Fibroblast of skin of left biceps (primary cell): Measurements from ENCODE around the gene OR2AE1.
A peak's percentile ranks its signal among the peaks of the same experiment; 100 is the strongest.
"Not testable (repeated sequence)": the region's sequence is repeated elsewhere in the genome, so short reads cannot be mapped to it uniquely, and the experiment has no call there.

Source experiments
- DNase-seq, 2 experiments: peaks; one replicate each; pipeline ENCODE4 v3.0.0-alpha.2; 2013; ENCODE audit warnings: low read depth in 2 of 2

The OR2AE1 gene

GRCh38 chr7:99876933-99877332 lies at the start of gene OR2AE1:
OR2AE1 (minus strand) TSS chr7:99877033; CDS start chr7:99877033, 0 bp downstream.
- DNase-seq: no peak

GRCh38 chr7:99926321-99926720 lies 49.5 kb upstream of the OR2AE1 start:
- DNase-seq: no peak

GRCh38 chr7:99923200-99923599 lies 46.4 kb upstream of the OR2AE1 start:
- no peak for DNase-seq

GRCh38 chr7:99920149-99920548 lies 43.3 kb upstream of the OR2AE1 start:
- DNase-seq: no peak

- no peak for DNase-seq
These were observed 42.9 kb upstream of the OR2AE1 start for GRCh38 chr7:99919814-99920112.

- peak; percentile 71 to 74 for DNase-seq
These were observed 42.4 kb upstream of the OR2AE1 start, which contains the start of gene TRIM4 for GRCh38 chr7:99918959-99919813. TRIM4 (minus strand) TSS chr7:99919530; CDS start chr7:99919401, 129 bp downstream.

GRCh38 chr7:99910976-99911375 lies 34.1 kb upstream of the OR2AE1 start:
- DNase-seq: no peak

GRCh38 chr7:99901581-99901980 lies 24.7 kb upstream of the OR2AE1 start:
- DNase-seq: no peak

- no peak for DNase-seq
These were observed 23.1 kb upstream of the OR2AE1 start for GRCh38 chr7:99899830-99900519.

- no peak for DNase-seq
These were observed 22.0 kb upstream of the OR2AE1 start for GRCh38 chr7:99898836-99899235.

- no peak for DNase-seq
These were observed 21.2 kb upstream of the OR2AE1 start for GRCh38 chr7:99898023-99898357.

- no peak for DNase-seq
These were observed 20.6 kb upstream of the OR2AE1 start for GRCh38 chr7:99897322-99898022.

GRCh38 chr7:99894738-99895137 lies 17.9 kb upstream of the OR2AE1 start:
- no peak for DNase-seq

- no peak for DNase-seq
These were observed 16.4 kb upstream of the OR2AE1 start for GRCh38 chr7:99893280-99893679.

GRCh38 chr7:99890348-99890747 lies 13.5 kb upstream of the OR2AE1 start:
- DNase-seq: not testable (repeated sequence)

GRCh38 chr7:99888366-99888765 lies 11.5 kb upstream of the OR2AE1 start:
- DNase-seq: not testable (repeated sequence)

- DNase-seq: no peak
These were observed 4.5 kb upstream of the OR2AE1 start for GRCh38 chr7:99881370-99881769.

- DNase-seq: no peak
These were observed 342 bp downstream of the OR2AE1 start for GRCh38 chr7:99876491-99876890.

GRCh38 chr7:99868246-99868645 lies 8.6 kb downstream of the OR2AE1 start:
- DNase-seq: no peak

- DNase-seq: not testable (repeated sequence)
These were observed 9.4 kb downstream of the OR2AE1 start for GRCh38 chr7:99867477-99867876.

- DNase-seq: no peak
These were observed 12.9 kb downstream of the OR2AE1 start for GRCh38 chr7:99863847-99864440.
